Progenitor cell of endocrine pancreas (in vitro differentiated cells): ENCODE results near the gene ARMC6. TPM values are rescaled to one million over a fixed set of nuclear protein-coding genes. Genes with fewer than 3 reads are reported as not detected.

ENCODE experiments used
- DNase-seq: peaks from one replicate; pipeline ENCODE4 v3.0.0; 2021; ENCODE audit warnings: low spot score; ENCODE audit not compliant: unreplicated experiment
- H3K27ac Mint-ChIP-seq: 2 replicates; pipeline ENCODE4 v1.8.0; 2021; ENCODE audit warnings: mild to moderate bottlenecking, moderate library complexity, mixed read lengths
- H3K27me3 Mint-ChIP-seq: 2 replicates; pipeline ENCODE4 v1.8.0; 2021; ENCODE audit warnings: mixed read lengths
- H3K36me3 Mint-ChIP-seq: 2 replicates; pipeline ENCODE4 v1.8.0; 2022; ENCODE audit warnings: mixed read lengths; ENCODE audit not compliant: insufficient read depth
- H3K4me1 Mint-ChIP-seq: 2 replicates; pipeline ENCODE4 v1.8.0; 2021; ENCODE audit warnings: low read depth, mixed read lengths
- H3K4me3 Mint-ChIP-seq: 2 replicates; pipeline ENCODE4 v1.8.0; 2021; ENCODE audit warnings: low read depth, mild to moderate bottlenecking, moderate library complexity, mixed read lengths
- H3K9me3 Mint-ChIP-seq: 2 replicates; pipeline ENCODE4 v1.8.0; 2021; ENCODE audit warnings: low read depth, mixed read lengths
- CTCF ChIP-seq: fragments of 200-600 bp; sonication (generic); IDR thresholded peaks from one replicate; pipeline ENCODE4 v1.5.0; 2021; ENCODE audit warnings: antibody characterized with exemption, mild to moderate bottlenecking; ENCODE audit not compliant: unreplicated experiment
- total RNA-seq: library from RNA; stranded (reverse); gene quantifications from 2 replicates; pipeline ENCODE4 v1.2.1, GENCODE V29; 2021

The ARMC6 gene
- total RNA-seq, 1 donor from 2014 or later: 33.5 TPM

DNA sequence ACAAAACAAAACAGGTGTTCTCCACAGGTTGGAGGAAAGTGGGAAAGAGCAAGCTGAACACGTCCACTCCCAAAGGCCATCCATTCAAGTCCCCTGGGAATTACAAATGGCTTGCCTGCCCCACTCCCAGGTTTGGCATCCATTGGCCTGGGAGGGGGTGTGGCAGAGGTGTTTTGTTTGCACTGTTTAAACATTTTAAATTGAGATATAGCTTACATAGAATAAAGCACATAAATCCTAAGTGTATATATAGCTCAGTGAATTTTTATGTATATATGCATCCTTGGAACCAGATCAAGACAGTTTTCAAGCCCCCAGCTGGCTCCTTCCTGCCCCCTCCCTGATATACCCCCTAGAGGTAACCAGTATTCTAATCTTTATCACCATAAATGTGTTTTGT lies 43.1 kb downstream of the ARMC6 start:
- no peak overlapping the region for H3K4me3 Mint-ChIP-seq
- peaks cover 10% of the 10 kb centered on the region for H3K27me3 Mint-ChIP-seq
- peaks cover 3% of the 10 kb centered on the region for H3K36me3 Mint-ChIP-seq
- H3K27ac Mint-ChIP-seq: no peak overlapping the region
- no peak for TF ChIP-seq CTCF
- no peak for DNase-seq
- H3K4me1 Mint-ChIP-seq: peaks cover 9% of the 10 kb centered on the region
- H3K9me3 Mint-ChIP-seq: no peaks in the 10 kb centered on the region

- no peak for DNase-seq
- H3K27me3 Mint-ChIP-seq: peaks cover 14% of the 10 kb centered on the region
Observed at GRCh38 chr19:19077103-19077502, 43.7 kb downstream of the ARMC6 start.

DNA sequence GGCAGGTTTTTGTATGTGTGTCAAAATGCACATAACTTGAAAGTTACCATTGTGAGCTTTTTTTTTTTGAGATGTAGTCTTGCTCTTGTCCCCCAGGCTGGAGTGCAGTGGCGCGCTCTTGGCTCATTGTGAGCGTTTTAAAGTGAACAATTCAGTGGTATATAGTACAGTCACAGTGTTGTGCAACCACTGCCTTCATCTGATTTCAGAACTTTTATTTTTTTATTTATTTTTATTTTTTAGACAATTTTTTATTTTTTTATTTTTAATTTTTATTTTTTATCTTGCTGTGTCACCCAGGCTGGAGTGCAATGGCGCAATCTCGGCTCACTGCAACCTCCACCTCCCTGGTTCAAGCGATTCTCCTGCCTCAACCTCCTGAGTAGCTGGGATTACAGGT lies 45.4 kb downstream of the ARMC6 start:
- Mint-ChIP-seq H3K27me3 (peaks cover 14% of the 10 kb centered on the region), H3K4me3 (no peak overlapping the region), H3K9me3 (no peaks in the 10 kb centered on the region), H3K36me3 (peaks cover 3% of the 10 kb centered on the region), H3K27ac (no peak overlapping the region), H3K4me1 (peaks cover 8% of the 10 kb centered on the region)
- no peak for TF ChIP-seq CTCF
- DNase-seq: no peak

More at GRCh38 chr19:19077103-19077502, 43.7 kb downstream of the ARMC6 start:
- peaks cover 3% of the 10 kb centered on the region for H3K36me3 Mint-ChIP-seq
- no peaks in the 10 kb centered on the region for H3K9me3 Mint-ChIP-seq
- peaks cover 9% of the 10 kb centered on the region for H3K4me1 Mint-ChIP-seq
- TF ChIP-seq CTCF: no peak
- H3K4me3 Mint-ChIP-seq: no peak overlapping the region
- H3K27ac Mint-ChIP-seq: no peak overlapping the region

GRCh38 chr19:19079571-19079970 lies 46.2 kb downstream of the ARMC6 start:
- Mint-ChIP-seq H3K9me3 (no peaks in the 10 kb centered on the region), H3K4me3 (no peak overlapping the region), H3K36me3 (peaks cover 3% of the 10 kb centered on the region), H3K27me3 (peaks cover 12% of the 10 kb centered on the region), H3K4me1 (peaks cover under 1% of the 10 kb centered on the region), H3K27ac (no peak overlapping the region)
- no peak for DNase-seq
- TF ChIP-seq CTCF: no peak

DNA sequence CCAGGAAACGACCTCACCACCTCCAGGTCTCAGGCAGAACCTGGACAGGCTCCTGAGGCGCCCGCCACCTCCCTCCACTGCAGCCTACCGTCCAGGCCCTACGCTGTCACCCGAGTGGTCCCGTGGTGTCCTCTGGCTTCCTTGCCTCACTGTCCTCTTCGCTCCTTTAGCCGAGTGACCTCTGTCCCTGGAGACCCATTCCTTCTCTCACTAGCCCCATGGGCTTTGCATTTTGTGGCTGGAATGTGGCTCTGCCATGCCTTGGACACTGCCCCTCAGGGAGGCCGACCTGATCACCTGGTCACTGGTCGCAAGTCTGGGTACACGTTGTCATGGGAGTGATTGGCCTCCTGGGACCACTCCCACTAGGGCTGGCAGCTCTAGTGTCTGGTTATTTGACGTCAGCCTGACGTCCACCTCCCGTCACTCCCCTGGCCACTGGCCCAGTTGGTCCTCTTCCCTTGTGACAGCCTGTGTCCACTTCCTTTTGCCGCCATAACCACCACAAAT lies 48.3 kb downstream of the ARMC6 start:
- no peak for DNase-seq
- no peak for TF ChIP-seq CTCF
- peaks cover 3% of the 10 kb centered on the region for H3K36me3 Mint-ChIP-seq
- H3K4me1 Mint-ChIP-seq: no peaks in the 10 kb centered on the region
- no peak overlapping the region for H3K27ac Mint-ChIP-seq
- H3K9me3 Mint-ChIP-seq: no peaks in the 10 kb centered on the region
- peaks cover 4% of the 10 kb centered on the region for H3K27me3 Mint-ChIP-seq
- no peak overlapping the region for H3K4me3 Mint-ChIP-seq
